Liver (tissue), 9 donors: ENCODE data around the gene ZNF280D. TPM values are rescaled to one million over a fixed set of nuclear protein-coding genes. Genes with fewer than 3 reads are reported as not detected.

Source experiments
- DNase-seq: peaks from one replicate; pipeline ENCODE4 v3.0.0-alpha.2; 2017; ENCODE audit warnings: low spot score
- H3K27ac ChIP-seq, 2 donors: one replicate each; pipeline ENCODE4 v1.7.0; 2013; ENCODE audit warnings: inconsistent platforms in 2 of 2, low read length in 2 of 2, control low read depth in 1 of 2, low read depth in 1 of 2, mild to moderate bottlenecking in 1 of 2
- H3K27me3 ChIP-seq, 4 donors: one replicate each; pipeline versions ENCODE4 v1.6.1 to v1.7.0; 2013; ENCODE audit warnings: low read length in 3 of 4, inconsistent platforms in 1 of 4, mild to moderate bottlenecking in 1 of 4, moderate library complexity in 1 of 4; ENCODE audit not compliant: control insufficient read depth in 4 of 4, insufficient read depth in 4 of 4
- H3K36me3 ChIP-seq, 4 donors: one replicate each; pipeline versions ENCODE4 v1.6.1 to v1.7.0; 2013; ENCODE audit warnings: low read length in 3 of 4, mild to moderate bottlenecking in 3 of 4, low read depth in 1 of 4, moderate library complexity in 1 of 4; ENCODE audit not compliant: control insufficient read depth in 4 of 4, insufficient read depth in 3 of 4
- H3K4me1 ChIP-seq, 4 donors: one replicate each; pipeline versions ENCODE4 v1.6.1 to v1.7.0; 2013; ENCODE audit warnings: low read length in 3 of 4, mild to moderate bottlenecking in 3 of 4, moderate library complexity in 1 of 4; ENCODE audit not compliant: control insufficient read depth in 4 of 4, insufficient read depth in 4 of 4
- H3K4me3 ChIP-seq, 3 donors: one replicate each; pipeline versions ENCODE4 v1.6.1 to v1.7.0; 2013; ENCODE audit warnings: low read length in 3 of 3, control low read depth in 1 of 3, low read depth in 1 of 3, mild to moderate bottlenecking in 1 of 3
- H3K9ac ChIP-seq, 2 donors: one replicate each; pipeline ENCODE4 v1.7.0; 2013; ENCODE audit warnings: low read length in 2 of 2, mild to moderate bottlenecking in 2 of 2, moderate library complexity in 2 of 2, control low read depth in 1 of 2, low read depth in 1 of 2
- H3K9me3 ChIP-seq, 4 donors: one replicate each; pipeline versions ENCODE4 v1.6.1 to v1.7.0; 2013; ENCODE audit warnings: low read length in 3 of 4; ENCODE audit not compliant: control insufficient read depth in 4 of 4
- ATF3 ChIP-seq: IDR thresholded peaks from 2 replicates; pipeline ENCODE4 v1.6.1; 2016; ENCODE audit warnings: antibody characterized with exemption
- CTCF ChIP-seq: fragments of 150-350 bp; IDR thresholded peaks from 2 replicates; pipeline ENCODE4 v1.5.1; 2017; ENCODE audit warnings: improper control_type of control experiment, low read depth, low read length; ENCODE audit not compliant: missing input control
- EGR1 ChIP-seq, 2 donors: IDR thresholded peaks; 2 replicates each; pipeline ENCODE4 v1.6.1; 2016 to 2018; ENCODE audit warnings: antibody characterized with exemption in 2 of 2, low read depth in 2 of 2
- FOXA1 ChIP-seq: IDR thresholded peaks from 2 replicates; pipeline ENCODE4 v1.6.1; 2016; ENCODE audit warnings: antibody characterized with exemption
- FOXA2 ChIP-seq: IDR thresholded peaks from 2 replicates; pipeline ENCODE4 v1.6.1; 2016; ENCODE audit warnings: antibody characterized with exemption
- GABPA ChIP-seq, 2 donors: IDR thresholded peaks in 1 of 2; conservative IDR thresholded peaks in 1 of 2; 2 replicates each; pipeline ENCODE4 v1.6.1; 2016; ENCODE audit warnings: antibody characterized with exemption in 2 of 2, mild to moderate bottlenecking in 1 of 2, moderate library complexity in 1 of 2
- HNF4A ChIP-seq, 2 donors: conservative IDR thresholded peaks; 2 replicates each; pipeline ENCODE4 v1.6.1; 2016; ENCODE audit warnings: antibody characterized with exemption in 2 of 2, mild to moderate bottlenecking in 2 of 2
- HNF4G ChIP-seq: IDR thresholded peaks from 2 replicates; pipeline ENCODE4 v1.6.1; 2016; ENCODE audit warnings: antibody characterized with exemption
- JUND ChIP-seq, 2 donors: IDR thresholded peaks; 2 replicates each; pipeline ENCODE4 v1.6.1; 2016; ENCODE audit warnings: antibody characterized with exemption in 2 of 2
- NR2F2 ChIP-seq: IDR thresholded peaks from 2 replicates; pipeline ENCODE4 v1.6.1; 2016; ENCODE audit warnings: antibody characterized with exemption
- RAD21 ChIP-seq, 2 donors: IDR thresholded peaks; 2 replicates each; pipeline ENCODE4 v1.6.1; 2016; ENCODE audit warnings: antibody characterized with exemption in 2 of 2, mild to moderate bottlenecking in 2 of 2
- RXRA ChIP-seq, 2 donors: IDR thresholded peaks; 2 replicates each; pipeline ENCODE4 v1.6.1; 2017 to 2018; ENCODE audit warnings: antibody characterized with exemption in 2 of 2, mild to moderate bottlenecking in 1 of 2
- SP1 ChIP-seq: IDR thresholded peaks from 2 replicates; pipeline ENCODE4 v1.6.1; 2018; ENCODE audit warnings: antibody characterized with exemption, mild to moderate bottlenecking
- TAF1 ChIP-seq: conservative IDR thresholded peaks from 2 replicates; pipeline ENCODE4 v1.6.1; 2016; ENCODE audit warnings: antibody characterized with exemption, mild to moderate bottlenecking
- YY1 ChIP-seq: IDR thresholded peaks from 2 replicates; pipeline ENCODE4 v1.6.1; 2016; ENCODE audit warnings: antibody characterized with exemption, mild to moderate bottlenecking
- WGBS: extraction: QIAGEN DNeasy Blood & Tissue Kit; methylation state at CpG from one replicate; pipeline ENCODE4 v1.1.7; 2013; 5-methylcytosine and 5-hydroxymethylcytosine counted together
- polyA plus RNA-seq, 2 donors: library from polyadenylated mRNA; stranded (reverse) in 1 of 2; unstranded in 1 of 2; fragments of 200-250 nt in 1 of 2; fragments of >200 nt in 1 of 2; fragmentation: Nextera tagmentation in 1 of 2; extraction: Ambion mirVana in 1 of 2; gene quantifications; one replicate each; pipeline versions ENCODE4 v1.2.1 to v1.2.3, GENCODE V29; 2013 to 2015
- total RNA-seq, 2 donors: library from RNA; depleted of rRNA; stranded (reverse); fragments of >200 nt; gene quantifications; one replicate each; pipeline ENCODE4 v1.2.3, GENCODE V29; 2014
- TF ChIP-seq, protein P1 (sequence below): IDR thresholded peaks from 2 replicates; pipeline ENCODE4 v1.6.1; 2016; ENCODE audit warnings: antibody characterized with exemption
- TF ChIP-seq, protein P2 (sequence below): IDR thresholded peaks from 2 replicates; pipeline ENCODE4 v1.6.1; 2016; ENCODE audit warnings: antibody characterized with exemption, mild to moderate bottlenecking
- TF ChIP-seq, protein P3 (sequence below): IDR thresholded peaks from 2 replicates; pipeline ENCODE4 v1.6.1; 2016; ENCODE audit warnings: antibody characterized with exemption
- donor health status: healthy.
- donor health status: healthy.
- donor health status: healthy.
- donor health status: healthy.
- donor health status: healthy.

The ZNF280D gene
- total and polyA plus RNA-seq, 4 donors, result 5.2 to 32.6 (median 18.9) TPM

DNA sequence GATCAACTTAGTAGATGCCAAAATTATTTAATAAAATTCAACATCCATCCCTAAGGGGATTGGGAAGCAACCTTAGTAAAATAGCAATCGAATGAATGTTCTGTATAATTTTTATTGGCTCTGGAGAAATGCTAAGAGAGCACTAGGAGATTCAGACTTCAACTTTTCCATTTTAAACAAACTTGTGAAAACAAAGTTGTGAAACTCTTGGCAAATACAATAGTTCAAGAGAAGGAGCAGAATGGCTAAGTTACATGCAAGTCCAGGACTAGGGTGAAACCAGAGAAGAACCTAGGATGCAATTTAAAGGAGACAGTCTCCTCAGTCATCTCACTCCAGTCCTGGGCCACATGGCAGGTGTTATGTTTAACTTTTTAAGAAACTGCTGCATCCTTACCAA, 16.7 kb upstream of the ZNF280D start (continued):
- TF ChIP-seq HNF4G (no peak), FOXA1 (no peak), SP1 (no peak), RXRA (IDR thresholded peaks at IDR 0.05) (peak; percentile 41 to 47), HNF4A (conservative IDR thresholded peaks at IDR 0.05) (peak; percentile 45 to 48), NR2F2 (no peak), EGR1 (IDR thresholded peaks at IDR 0.05; ENCODE audit: low read depth in 2 of 2) (no peak)
- TF ChIP-seq, protein P1, sequence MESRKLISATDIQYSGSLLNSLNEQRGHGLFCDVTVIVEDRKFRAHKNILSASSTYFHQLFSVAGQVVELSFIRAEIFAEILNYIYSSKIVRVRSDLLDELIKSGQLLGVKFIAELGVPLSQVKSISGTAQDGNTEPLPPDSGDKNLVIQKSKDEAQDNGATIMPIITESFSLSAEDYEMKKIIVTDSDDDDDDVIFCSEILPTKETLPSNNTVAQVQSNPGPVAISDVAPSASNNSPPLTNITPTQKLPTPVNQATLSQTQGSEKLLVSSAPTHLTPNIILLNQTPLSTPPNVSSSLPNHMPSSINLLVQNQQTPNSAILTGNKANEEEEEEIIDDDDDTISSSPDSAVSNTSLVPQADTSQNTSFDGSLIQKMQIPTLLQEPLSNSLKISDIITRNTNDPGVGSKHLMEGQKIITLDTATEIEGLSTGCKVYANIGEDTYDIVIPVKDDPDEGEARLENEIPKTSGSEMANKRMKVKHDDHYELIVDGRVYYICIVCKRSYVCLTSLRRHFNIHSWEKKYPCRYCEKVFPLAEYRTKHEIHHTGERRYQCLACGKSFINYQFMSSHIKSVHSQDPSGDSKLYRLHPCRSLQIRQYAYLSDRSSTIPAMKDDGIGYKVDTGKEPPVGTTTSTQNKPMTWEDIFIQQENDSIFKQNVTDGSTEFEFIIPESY, result peak; percentile 15

DNA sequence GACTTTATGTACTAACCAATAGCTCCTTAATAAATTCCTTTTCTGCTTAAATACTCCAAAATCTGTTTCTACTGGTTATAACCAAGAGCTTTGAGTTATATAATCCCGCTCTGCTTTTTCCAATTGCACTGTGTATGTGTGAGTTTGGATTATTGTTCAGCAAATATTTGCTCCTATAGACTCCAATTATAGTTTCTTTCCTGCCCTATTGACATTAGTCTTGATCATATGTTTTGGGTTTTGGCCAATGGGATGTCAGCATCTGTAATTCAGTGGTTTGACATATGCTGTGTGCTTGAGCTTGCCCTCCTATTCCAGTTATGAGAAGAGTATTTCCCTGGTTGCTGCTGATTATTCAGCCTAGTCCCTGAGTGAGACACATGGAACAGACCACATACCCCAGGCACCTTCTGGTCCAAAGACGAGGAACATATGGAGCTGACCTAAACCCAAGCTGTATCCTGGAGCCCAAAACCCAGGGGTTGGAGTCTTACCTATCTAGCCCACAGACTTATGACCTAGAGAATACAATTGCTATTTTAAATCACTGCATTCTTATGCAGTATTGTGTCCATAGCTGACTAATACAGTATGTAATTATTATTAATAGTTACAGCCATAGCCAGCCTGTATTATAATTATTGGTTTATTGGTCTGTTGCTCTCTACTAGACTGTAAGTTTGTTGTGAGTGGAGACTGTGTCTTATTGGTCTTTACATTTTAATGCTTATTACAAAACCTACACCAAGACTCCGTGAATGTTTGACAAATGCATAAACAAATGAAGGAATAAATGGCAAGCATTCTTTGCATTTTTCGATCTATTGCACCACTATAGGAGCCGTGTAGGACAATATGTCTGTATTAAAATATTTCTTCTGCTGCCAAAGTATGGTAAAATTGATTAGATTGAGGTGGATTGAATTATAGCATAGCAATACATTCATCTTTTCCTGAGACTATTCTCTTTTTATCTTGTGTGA, 11.7 kb upstream of the ZNF280D start:
- no peaks in the 10 kb centered on the region for H3K9me3 ChIP-seq
- H3K9ac ChIP-seq, result no peak overlapping the region
- H3K36me3 ChIP-seq, result no peaks in the 10 kb centered on the region
- WGBS, result 91% methylated on average over 5 of the region's 5 CpGs
- H3K27me3 ChIP-seq, result no peaks in the 10 kb centered on the region
- H3K4me1 ChIP-seq, result peaks cover 0 to 4% (median 2%) of the 10 kb centered on the region in 4 donors
- no peak for DNase-seq
- TF ChIP-seq NR2F2 (no peak), FOXA1 (no peak), GABPA (IDR thresholded peaks at IDR 0.05 in 1 of 2, conservative IDR thresholded peaks at IDR 0.05 in 1 of 2) (no peak), SP1 (no peak), CTCF (no peak), EGR1 (IDR thresholded peaks at IDR 0.05; ENCODE audit: low read depth in 2 of 2) (no peak), YY1 (no peak), FOXA2 (no peak), RAD21 (IDR thresholded peaks at IDR 0.05) (no peak), JUND (IDR thresholded peaks at IDR 0.05) (no peak), HNF4G (no peak), ATF3 (no peak), RXRA (IDR thresholded peaks at IDR 0.05) (no peak), TAF1 (no peak)
- TF ChIP-seq, protein P2, sequence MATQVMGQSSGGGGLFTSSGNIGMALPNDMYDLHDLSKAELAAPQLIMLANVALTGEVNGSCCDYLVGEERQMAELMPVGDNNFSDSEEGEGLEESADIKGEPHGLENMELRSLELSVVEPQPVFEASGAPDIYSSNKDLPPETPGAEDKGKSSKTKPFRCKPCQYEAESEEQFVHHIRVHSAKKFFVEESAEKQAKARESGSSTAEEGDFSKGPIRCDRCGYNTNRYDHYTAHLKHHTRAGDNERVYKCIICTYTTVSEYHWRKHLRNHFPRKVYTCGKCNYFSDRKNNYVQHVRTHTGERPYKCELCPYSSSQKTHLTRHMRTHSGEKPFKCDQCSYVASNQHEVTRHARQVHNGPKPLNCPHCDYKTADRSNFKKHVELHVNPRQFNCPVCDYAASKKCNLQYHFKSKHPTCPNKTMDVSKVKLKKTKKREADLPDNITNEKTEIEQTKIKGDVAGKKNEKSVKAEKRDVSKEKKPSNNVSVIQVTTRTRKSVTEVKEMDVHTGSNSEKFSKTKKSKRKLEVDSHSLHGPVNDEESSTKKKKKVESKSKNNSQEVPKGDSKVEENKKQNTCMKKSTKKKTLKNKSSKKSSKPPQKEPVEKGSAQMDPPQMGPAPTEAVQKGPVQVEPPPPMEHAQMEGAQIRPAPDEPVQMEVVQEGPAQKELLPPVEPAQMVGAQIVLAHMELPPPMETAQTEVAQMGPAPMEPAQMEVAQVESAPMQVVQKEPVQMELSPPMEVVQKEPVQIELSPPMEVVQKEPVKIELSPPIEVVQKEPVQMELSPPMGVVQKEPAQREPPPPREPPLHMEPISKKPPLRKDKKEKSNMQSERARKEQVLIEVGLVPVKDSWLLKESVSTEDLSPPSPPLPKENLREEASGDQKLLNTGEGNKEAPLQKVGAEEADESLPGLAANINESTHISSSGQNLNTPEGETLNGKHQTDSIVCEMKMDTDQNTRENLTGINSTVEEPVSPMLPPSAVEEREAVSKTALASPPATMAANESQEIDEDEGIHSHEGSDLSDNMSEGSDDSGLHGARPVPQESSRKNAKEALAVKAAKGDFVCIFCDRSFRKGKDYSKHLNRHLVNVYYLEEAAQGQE, result no peak
- TF ChIP-seq, protein P3, sequence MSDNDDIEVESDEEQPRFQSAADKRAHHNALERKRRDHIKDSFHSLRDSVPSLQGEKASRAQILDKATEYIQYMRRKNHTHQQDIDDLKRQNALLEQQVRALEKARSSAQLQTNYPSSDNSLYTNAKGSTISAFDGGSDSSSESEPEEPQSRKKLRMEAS, result no peak
- TF ChIP-seq, protein P1, result no peak
- H3K27ac ChIP-seq, result no peak overlapping the region
- H3K4me3 ChIP-seq, result no peak overlapping the region
